HG03097 (cell line): ENCODE measurements around the gene SPOPL.

ENCODE experiments used
- ATAC-seq: cut with Tn5 transposase; IDR thresholded peaks from one replicate; pipeline ENCODE4 v1.9.1; 2021; ENCODE audit not compliant: unreplicated experiment, low FRiP score

The SPOPL gene

GRCh38 chr2:138596403-138596802, 94.8 kb downstream of the SPOPL start:
- ATAC-seq, result no peak

GRCh38 chr2:138600732-138601457, 99.3 kb downstream of the SPOPL start:
- no peak for ATAC-seq

GRCh38 chr2:138601458-138602165, 100.0 kb downstream of the SPOPL start:
- ATAC-seq, result no peak

- no peak for ATAC-seq
These were observed 100.5 kb downstream of the SPOPL start for GRCh38 chr2:138602166-138602460.

- ATAC-seq, result no peak
These were observed 106.2 kb downstream of the SPOPL start for GRCh38 chr2:138607746-138608145.

GRCh38 chr2:138609446-138609845, 107.9 kb downstream of the SPOPL start:
- no peak for ATAC-seq

GRCh38 chr2:138610201-138610953, 108.8 kb downstream of the SPOPL start:
- no peak for ATAC-seq

GRCh38 chr2:138615257-138615656, 113.7 kb downstream of the SPOPL start:
- ATAC-seq, result no peak

GRCh38 chr2:138617026-138617425, 115.5 kb downstream of the SPOPL start:
- no peak for ATAC-seq

GRCh38 chr2:138618971-138619370, 117.4 kb downstream of the SPOPL start:
- ATAC-seq, result no peak

- no peak for ATAC-seq
These were observed 118.9 kb downstream of the SPOPL start for GRCh38 chr2:138620431-138620830.

GRCh38 chr2:138621139-138621538, 119.6 kb downstream of the SPOPL start:
- ATAC-seq, result no peak

- ATAC-seq, result no peak
These were observed 121.0 kb downstream of the SPOPL start for GRCh38 chr2:138622613-138623012.
